Measurements from ENCODE around the gene BAZ1B.
"Not testable (repeated sequence)": the region's sequence is repeated elsewhere in the genome, so short reads cannot be mapped to it uniquely, and the experiment has no call there.

The BAZ1B gene

DNA sequence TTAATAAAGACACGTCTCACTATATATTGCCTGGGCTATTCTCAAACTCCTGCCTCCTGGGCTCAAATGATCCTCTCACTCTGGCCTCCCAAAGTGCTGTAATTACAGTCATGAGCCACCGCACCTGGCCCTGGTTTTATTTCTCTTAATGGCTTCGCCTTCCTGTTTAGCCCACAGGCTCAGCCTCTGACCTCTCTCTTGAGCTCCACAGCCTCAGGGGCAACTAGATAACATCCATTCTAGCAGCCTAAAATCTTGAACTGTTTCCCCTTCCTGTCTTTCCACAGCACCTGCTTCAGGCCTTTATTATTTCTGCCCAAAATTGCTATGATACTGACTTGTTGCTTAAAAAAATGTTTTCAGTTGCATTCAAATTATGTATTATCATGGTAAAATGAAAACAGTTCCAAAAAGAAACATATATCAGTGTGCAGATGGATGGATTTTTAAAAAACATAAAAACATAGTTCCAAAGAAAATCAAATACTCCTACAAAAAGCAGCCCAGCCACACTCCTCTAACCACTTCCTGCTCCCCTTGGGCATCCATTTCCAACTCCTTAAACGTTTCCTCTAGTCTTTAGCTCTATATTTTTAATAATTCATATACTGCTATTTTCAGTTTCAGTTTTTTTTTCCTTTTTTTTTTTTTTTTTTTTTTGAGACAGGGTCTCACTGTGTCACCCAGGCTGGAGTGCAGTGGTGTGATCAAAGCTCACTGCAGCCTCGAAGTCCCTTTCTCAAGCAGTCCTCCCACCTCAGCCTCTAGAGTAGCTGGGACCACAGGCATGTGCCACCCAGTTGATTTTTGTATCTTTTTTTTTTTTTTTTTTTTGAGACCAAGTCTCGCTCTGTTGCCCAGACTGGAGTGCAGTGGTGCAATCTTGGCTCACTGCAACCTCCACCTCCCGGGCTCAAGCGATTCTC lies 5.1 kb upstream of the BAZ1B start:
- TF ChIP-seq, protein P1, sequence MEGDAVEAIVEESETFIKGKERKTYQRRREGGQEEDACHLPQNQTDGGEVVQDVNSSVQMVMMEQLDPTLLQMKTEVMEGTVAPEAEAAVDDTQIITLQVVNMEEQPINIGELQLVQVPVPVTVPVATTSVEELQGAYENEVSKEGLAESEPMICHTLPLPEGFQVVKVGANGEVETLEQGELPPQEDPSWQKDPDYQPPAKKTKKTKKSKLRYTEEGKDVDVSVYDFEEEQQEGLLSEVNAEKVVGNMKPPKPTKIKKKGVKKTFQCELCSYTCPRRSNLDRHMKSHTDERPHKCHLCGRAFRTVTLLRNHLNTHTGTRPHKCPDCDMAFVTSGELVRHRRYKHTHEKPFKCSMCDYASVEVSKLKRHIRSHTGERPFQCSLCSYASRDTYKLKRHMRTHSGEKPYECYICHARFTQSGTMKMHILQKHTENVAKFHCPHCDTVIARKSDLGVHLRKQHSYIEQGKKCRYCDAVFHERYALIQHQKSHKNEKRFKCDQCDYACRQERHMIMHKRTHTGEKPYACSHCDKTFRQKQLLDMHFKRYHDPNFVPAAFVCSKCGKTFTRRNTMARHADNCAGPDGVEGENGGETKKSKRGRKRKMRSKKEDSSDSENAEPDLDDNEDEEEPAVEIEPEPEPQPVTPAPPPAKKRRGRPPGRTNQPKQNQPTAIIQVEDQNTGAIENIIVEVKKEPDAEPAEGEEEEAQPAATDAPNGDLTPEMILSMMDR (conservative IDR thresholded peaks at IDR 0.05; ENCODE audit: low read length): no peak
- no peak for DNase-seq (ENCODE audit: low read depth)
- H3K4me3 ChIP-seq (ENCODE audit: low read length): no peak overlapping the region

DNA sequence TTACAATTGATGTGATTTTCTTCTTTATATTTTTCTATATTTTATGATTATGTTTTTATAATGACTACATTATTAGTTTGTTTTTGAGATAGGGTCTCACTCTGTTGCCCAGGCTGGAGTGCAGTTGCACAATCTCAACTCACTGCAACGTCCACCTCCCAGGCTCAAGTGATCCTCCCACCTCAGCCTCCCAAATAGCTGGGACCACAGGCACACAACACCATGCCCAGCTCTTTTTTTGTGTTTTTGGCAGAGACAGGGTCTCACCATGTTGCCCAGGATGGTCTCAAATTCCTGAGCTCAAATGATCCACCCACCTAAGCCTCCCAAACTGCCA lies 4.0 kb upstream of the BAZ1B start:
- not testable (repeated sequence) for H3K4me3 ChIP-seq (ENCODE audit: low read length); DNase-seq (ENCODE audit: low read depth)

DNA sequence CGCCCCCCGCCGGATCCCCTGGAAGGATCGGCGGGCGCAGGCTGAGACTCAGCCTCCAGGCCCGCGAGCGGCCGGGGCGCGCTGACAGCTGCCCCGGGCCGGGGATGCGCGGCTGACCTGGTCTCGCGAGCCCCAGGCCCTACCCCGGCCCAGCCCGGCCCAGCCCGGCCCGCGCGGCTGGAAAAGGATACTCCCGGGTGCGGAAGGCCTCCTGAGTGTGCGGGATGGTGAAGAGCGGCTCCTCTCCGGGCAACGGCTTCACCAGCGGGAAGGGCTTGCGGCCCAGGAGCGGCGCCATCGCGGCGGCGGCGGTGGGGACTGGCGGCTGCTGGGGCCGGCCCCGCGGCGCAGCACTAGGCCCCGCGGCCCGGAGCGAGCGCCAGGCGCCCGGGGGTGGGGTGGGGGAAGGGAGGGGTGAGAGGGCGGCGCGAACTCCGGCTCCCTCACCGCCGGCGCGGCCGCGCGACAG lies 423 bp downstream of the BAZ1B start:
- H3K4me3 ChIP-seq (ENCODE audit: low read length): peak overlapping the region; percentile 78
- peak; percentile 29 for DNase-seq (ENCODE audit: low read depth)
- TF ChIP-seq, protein P1 (conservative IDR thresholded peaks at IDR 0.05; ENCODE audit: low read length): no peak

- H3K4me3 ChIP-seq (ENCODE audit: low read length): peak overlapping the region; percentile 78
- TF ChIP-seq, protein P1 (conservative IDR thresholded peaks at IDR 0.05; ENCODE audit: low read length): no peak
- peak; percentile 13 for DNase-seq (ENCODE audit: low read depth)
Measured at GRCh38 chr7:73520673-73521635, 1.1 kb downstream of the BAZ1B start.

DNA sequence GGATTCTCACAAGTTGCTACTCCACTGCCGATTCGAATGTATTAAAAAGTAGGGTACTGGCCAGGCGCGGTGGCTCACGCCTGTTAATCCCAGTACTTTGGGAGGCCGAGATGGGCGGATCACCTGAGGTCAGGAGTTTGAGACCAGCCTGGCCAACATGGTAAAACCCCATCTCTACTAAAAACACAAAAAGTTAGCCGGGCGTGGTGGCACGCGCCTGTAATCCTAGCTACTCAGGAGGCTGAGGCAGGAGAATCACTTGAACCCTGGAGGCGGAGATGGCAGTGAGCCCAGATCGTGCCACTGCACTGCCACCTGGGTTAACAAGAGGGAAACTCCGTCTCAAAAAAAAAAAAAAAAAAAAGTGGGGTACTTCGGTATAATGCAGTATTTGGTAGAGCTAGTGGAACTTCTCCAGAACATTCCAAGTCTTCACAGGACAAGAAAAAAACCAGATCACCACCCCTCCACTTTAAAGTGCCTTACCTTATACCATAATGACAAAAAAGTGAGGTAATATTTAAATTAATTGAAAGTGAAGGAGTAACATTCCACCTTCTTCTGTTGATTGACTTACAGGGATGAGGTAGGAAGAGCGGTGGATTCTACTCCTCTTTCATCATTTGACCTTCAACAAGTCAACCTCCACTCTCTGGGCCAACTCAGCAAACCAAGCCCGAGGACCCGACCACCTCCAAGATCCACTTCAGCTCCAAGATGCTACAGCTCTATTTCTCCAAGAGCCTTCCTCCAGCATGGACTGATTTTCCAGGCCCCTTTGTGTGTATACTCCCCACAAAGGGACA lies 2.0 kb downstream of the BAZ1B start:
- TF ChIP-seq, protein P1 (conservative IDR thresholded peaks at IDR 0.05; ENCODE audit: low read length): no peak
- no peak for DNase-seq (ENCODE audit: low read depth)
- H3K4me3 ChIP-seq (ENCODE audit: low read length): peak overlapping the region; percentile 78

DNA sequence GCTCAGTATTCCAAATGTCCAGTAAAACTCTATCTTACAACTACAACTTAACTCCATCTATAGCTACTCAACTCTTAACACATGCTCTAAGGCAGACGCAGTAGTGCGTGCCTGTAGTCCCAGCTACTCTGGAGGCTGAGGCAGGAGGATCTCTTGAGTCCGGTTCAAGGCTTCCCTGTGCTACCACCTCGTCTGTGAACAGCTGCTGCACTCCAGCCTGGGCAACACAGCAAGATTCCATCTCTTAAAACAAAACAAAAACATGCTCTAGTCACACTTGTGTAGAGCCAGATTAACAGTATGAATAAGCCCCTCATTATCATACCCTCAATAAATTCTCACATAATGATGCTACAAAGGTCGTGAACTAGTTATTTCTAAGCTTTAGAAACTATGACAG lies 3.6 kb downstream of the BAZ1B start:
- H3K4me3 ChIP-seq (ENCODE audit: low read length): no peak overlapping the region
- TF ChIP-seq, protein P1 (conservative IDR thresholded peaks at IDR 0.05; ENCODE audit: low read length): no peak
- DNase-seq (ENCODE audit: low read depth): no peak

Data from AG10803 (cell line).